Measurements from ENCODE around the gene RGS10.
"Not testable (repeated sequence)": the region's sequence is repeated elsewhere in the genome, so short reads cannot be mapped to it uniquely, and the experiment has no call there.

RGS10 gene

DNA sequence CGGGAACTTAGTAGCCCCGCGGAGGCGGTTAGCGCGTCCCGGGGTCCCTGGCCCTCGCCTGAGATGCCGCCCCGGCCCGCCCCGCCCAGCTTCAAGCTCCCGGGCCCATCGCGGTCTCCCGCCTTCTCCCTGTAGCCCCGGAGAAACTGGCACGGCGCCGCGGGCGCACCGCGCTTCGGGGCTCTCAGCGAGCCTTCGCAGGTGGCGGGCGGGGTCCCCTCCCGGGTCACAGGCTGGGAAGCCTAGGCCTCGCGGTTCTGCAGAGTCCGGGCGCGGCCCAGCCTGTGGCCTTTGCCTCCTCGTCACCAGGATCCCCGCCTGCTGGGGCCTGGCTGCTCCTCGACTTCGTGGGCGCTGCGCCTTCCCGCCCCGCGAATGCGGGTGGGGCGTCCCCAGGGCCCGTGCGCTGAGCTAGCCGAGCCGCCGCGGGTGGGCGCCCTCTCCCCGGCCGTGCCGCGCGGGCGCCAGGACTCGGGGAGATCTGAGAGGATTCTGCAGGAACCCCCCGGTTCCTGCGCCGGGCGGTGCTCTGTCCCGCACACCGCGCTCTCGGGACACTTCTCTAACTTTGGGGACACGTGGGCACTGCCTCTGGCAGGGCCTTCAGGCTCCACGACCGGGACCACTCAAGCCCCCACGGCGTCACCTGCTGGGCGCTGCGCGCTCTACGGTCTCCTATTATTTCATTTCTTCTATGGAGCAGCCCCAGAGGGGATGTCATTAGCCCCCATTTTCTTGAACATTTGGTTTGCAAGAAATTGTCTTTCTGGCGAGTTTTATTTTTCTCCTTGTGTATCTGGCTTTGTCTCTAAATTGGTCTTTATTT lies 682 bp upstream of the RGS10 start:
- H3K27me3 Mint-ChIP-seq, result peaks cover 10% of the 10 kb centered on the region
- H3K9me3 Mint-ChIP-seq, result no peaks in the 10 kb centered on the region
- peak; percentile 70 to 78 for DNase-seq
- peaks cover 34% of the 10 kb centered on the region for H3K4me1 Mint-ChIP-seq
- peak; percentile 61 for ATAC-seq
- peak overlapping the region; percentile 84 to 90 for H3K4me3 Mint-ChIP-seq
- H3K27ac Mint-ChIP-seq, result peak overlapping the region; percentile 69 to 92

- Mint-ChIP-seq H3K27ac (peak overlapping the region; percentile 83 to 88), H3K4me3 (peak overlapping the region; percentile 82 to 83), H3K27me3 (no peaks in the 10 kb centered on the region), H3K9me3 (no peaks in the 10 kb centered on the region), H3K4me1 (peaks cover 49% of the 10 kb centered on the region)
- peak; percentile 31 for ATAC-seq
- peak; percentile 71 for DNase-seq
Measured at GRCh38 chr10:119541459-119542356, 811 bp downstream of the RGS10 start.

- DNase-seq, result peak; percentile 28 to 54
- peak overlapping the region; percentile 29 to 83 for H3K27ac Mint-ChIP-seq
- H3K9me3 Mint-ChIP-seq, result no peaks in the 10 kb centered on the region
- H3K4me1 Mint-ChIP-seq, result peaks cover 55% of the 10 kb centered on the region
- peak overlapping the region; percentile 82 to 83 for H3K4me3 Mint-ChIP-seq
- ATAC-seq, result peak; percentile 28
- H3K27me3 Mint-ChIP-seq, result no peaks in the 10 kb centered on the region
Measured at GRCh38 chr10:119541046-119541445, 1.5 kb downstream of the RGS10 start.

GRCh38 chr10:119540038-119540437 lies 2.5 kb downstream of the RGS10 start:
- DNase-seq (no peak), ATAC-seq (no peak)
- Mint-ChIP-seq H3K4me3 (peak overlapping the region; percentile 82 to 83), H3K27ac (peak overlapping the region; percentile 69 to 88), H3K4me1 (peaks cover 65% of the 10 kb centered on the region), H3K27me3 (no peaks in the 10 kb centered on the region), H3K9me3 (no peaks in the 10 kb centered on the region)

GRCh38 chr10:119539359-119539825 lies 3.1 kb downstream of the RGS10 start:
- no peaks in the 10 kb centered on the region for H3K9me3 Mint-ChIP-seq
- peak overlapping the region in 1 of 2 donors; percentile 99 for H3K27ac Mint-ChIP-seq
- H3K4me1 Mint-ChIP-seq, result peaks cover 72% of the 10 kb centered on the region
- H3K27me3 Mint-ChIP-seq, result no peaks in the 10 kb centered on the region
- DNase-seq (peak in 1 of 2 donors; percentile 27), ATAC-seq (no peak)
- peak overlapping the region; percentile 82 to 83 for H3K4me3 Mint-ChIP-seq

DNA sequence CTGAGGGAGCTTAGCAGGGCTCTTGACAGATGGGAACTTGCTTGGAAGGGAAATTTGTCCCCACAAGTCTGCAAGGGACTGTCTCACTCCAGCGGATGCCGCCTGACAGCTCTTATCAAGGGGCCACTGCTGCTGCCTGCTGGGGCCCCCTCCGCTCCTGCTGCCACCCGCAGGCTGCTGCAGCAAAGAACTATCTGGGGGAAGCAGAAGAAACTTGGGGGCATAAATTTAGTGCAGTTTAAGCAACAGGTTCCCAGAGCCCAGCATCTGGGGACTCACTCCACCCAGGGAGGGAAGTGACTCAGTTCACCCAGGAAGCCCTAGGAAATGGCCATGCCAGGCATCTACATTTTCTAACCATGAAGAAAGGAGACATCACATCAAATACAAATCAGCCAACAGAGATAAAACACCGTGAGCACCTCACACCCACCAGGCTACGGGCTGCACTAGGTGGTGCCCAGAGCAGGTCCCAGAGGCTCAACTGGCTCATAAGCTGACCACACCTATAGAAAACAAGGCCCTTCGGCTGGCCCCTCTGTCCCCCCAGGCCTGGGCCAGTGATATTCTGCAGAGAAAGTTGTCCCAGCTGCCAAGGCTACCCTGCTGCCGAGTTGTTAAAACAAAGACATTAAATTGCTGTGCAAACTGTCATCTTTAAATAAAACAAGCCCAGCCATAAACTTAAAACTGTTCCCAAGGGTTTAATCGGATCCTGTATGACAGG lies 3.7 kb downstream of the RGS10 start:
- no peaks in the 10 kb centered on the region for H3K9me3 Mint-ChIP-seq
- ATAC-seq (no peak), DNase-seq (peak; percentile 42 to 43)
- peaks cover 68% of the 10 kb centered on the region for H3K4me1 Mint-ChIP-seq
- peak overlapping the region; percentile 82 to 83 for H3K4me3 Mint-ChIP-seq
- no peaks in the 10 kb centered on the region for H3K27me3 Mint-ChIP-seq
- peak overlapping the region; percentile 94 to 99 for H3K27ac Mint-ChIP-seq

- Mint-ChIP-seq H3K4me1 (peaks cover 67% of the 10 kb centered on the region), H3K9me3 (no peaks in the 10 kb centered on the region), H3K4me3 (peak overlapping the region; percentile 82 to 83), H3K27me3 (no peaks in the 10 kb centered on the region), H3K27ac (peak overlapping the region; percentile 94 to 99)
- ATAC-seq, result no peak
- no peak for DNase-seq
Measured at GRCh38 chr10:119537953-119538630, 4.4 kb downstream of the RGS10 start.

DNA sequence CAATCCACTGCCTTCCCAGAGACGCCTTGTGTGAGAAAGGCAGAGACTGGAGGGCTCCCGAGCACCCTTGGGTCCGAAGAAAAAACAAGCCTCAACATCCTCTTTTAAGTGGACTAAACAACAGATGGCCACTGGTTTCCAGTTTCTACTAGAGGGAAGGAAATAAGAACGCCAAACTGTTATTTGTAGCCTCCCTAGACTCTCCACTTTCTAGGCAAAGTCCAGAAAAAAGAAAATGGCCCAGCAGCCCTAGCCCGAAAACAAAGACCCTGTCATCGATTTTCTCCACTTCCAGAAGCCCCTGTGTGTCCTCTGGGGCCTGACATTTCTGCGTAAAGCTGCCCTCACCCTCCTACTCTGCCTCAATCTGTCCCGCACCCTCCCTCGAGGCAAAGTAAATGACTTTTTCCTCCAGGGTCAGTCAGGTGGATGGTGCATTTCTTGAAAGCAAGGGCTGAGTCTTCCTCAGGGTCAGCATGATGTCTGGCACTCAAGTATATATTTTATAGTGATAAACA lies 6.0 kb downstream of the RGS10 start:
- DNase-seq, result no peak
- H3K4me1 Mint-ChIP-seq, result peaks cover 83% of the 10 kb centered on the region
- peak overlapping the region; percentile 94 to 99 for H3K27ac Mint-ChIP-seq
- no peak for ATAC-seq
- H3K9me3 Mint-ChIP-seq, result no peaks in the 10 kb centered on the region
- no peaks in the 10 kb centered on the region for H3K27me3 Mint-ChIP-seq
- peak overlapping the region; percentile 82 to 83 for H3K4me3 Mint-ChIP-seq

GRCh38 chr10:119535837-119536507 lies 6.5 kb downstream of the RGS10 start:
- peak overlapping the region; percentile 82 to 83 for H3K4me3 Mint-ChIP-seq
- H3K4me1 Mint-ChIP-seq, result peaks cover 89% of the 10 kb centered on the region

GRCh38 chr10:119535305-119535704 lies 7.2 kb downstream of the RGS10 start:
- Mint-ChIP-seq H3K4me3 (peak overlapping the region; percentile 82 to 83), H3K9me3 (no peaks in the 10 kb centered on the region), H3K27me3 (no peaks in the 10 kb centered on the region), H3K4me1 (peaks cover 94% of the 10 kb centered on the region), H3K27ac (peak overlapping the region in 1 of 2 donors; percentile 42)
- ATAC-seq (no peak), DNase-seq (no peak)

More at GRCh38 chr10:119535837-119536507, 6.5 kb downstream of the RGS10 start:
- ATAC-seq, result peak; percentile 34
- Mint-ChIP-seq H3K27ac (peak overlapping the region; percentile 94 to 99), H3K9me3 (no peaks in the 10 kb centered on the region), H3K27me3 (no peaks in the 10 kb centered on the region)
- DNase-seq, result no peak

- peak overlapping the region; percentile 44 to 64 for H3K4me3 Mint-ChIP-seq
Measured at GRCh38 chr10:119533473-119533872, 9.0 kb downstream of the RGS10 start.

DNA sequence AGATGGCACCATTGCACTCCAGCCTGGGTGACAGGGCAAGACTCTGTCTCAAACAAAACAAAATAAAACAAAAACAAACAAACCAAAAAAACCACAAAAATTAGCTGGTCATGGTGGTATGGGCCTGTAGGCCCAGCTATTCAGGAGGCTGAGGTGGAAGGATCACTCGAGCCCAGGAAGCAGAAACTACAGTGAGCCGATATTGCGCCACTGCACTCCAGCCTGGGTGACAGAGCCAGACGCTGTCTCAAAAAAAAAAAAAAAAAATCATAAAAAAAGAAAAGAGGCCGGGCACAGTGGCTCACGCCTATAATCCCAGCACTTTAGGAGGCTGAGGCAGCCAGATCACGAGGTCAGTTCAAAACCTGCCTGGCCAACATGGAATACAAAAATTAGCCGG lies 9.7 kb downstream of the RGS10 start:
- H3K27me3 Mint-ChIP-seq, H3K9me3 Mint-ChIP-seq, ATAC-seq, DNase-seq: not testable (repeated sequence)
- Mint-ChIP-seq H3K4me1 (peaks cover 91% of the 10 kb centered on the region), H3K4me3 (peak overlapping the region; percentile 37 to 70), H3K27ac (peak overlapping the region in 1 of 2 donors; percentile 89)

More at GRCh38 chr10:119533473-119533872, 9.0 kb downstream of the RGS10 start:
- Mint-ChIP-seq H3K9me3 (no peaks in the 10 kb centered on the region), H3K27ac (no peak overlapping the region), H3K4me1 (peaks cover 93% of the 10 kb centered on the region), H3K27me3 (no peaks in the 10 kb centered on the region)
- ATAC-seq (no peak), DNase-seq (no peak)

- H3K27ac Mint-ChIP-seq, result peak overlapping the region in 1 of 2 donors; percentile 95
- not testable (repeated sequence) for H3K9me3 Mint-ChIP-seq, DNase-seq, ATAC-seq, H3K27me3 Mint-ChIP-seq
- peaks cover 91% of the 10 kb centered on the region for H3K4me1 Mint-ChIP-seq
- peak overlapping the region; percentile 26 to 70 for H3K4me3 Mint-ChIP-seq
Measured at GRCh38 chr10:119532251-119532650, 10.3 kb downstream of the RGS10 start.

DNA sequence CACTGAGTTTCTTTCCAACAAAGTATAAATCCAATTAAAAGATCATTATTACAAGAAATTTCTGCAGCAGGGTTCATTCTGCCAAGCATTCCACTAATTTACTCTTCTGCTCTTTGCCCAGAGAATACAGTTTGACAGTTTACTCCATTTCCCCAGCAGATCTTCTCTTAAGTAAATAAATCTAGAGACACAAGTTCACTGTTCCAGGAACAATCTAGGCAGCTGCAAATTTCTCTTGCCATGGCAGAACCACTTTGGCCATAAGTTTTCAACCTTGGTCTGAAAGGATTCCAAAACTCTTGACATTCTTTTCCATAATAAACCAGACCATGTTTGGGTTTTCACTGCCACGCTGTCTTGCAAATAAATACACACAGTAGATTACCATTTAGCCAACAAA lies 11.5 kb downstream of the RGS10 start:
- Mint-ChIP-seq H3K27ac (peak overlapping the region; percentile 16 to 67), H3K4me3 (peak overlapping the region in 1 of 2 donors; percentile 18), H3K9me3 (no peaks in the 10 kb centered on the region), H3K27me3 (no peaks in the 10 kb centered on the region), H3K4me1 (peaks cover 91% of the 10 kb centered on the region)
- ATAC-seq (no peak), DNase-seq (no peak)
